GM12801 (cell line): Measurements from ENCODE around the gene TMEM60.

Source experiments
- CTCF ChIP-seq: IDR thresholded peaks from one replicate; pipeline ENCODE4 v1.5.1; 2011; ENCODE audit warnings: control low read depth; ENCODE audit not compliant: insufficient read length; ENCODE audit errors: extremely low read depth

TMEM60 gene, protein sequence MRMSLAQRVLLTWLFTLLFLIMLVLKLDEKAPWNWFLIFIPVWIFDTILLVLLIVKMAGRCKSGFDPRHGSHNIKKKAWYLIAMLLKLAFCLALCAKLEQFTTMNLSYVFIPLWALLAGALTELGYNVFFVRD

DNA sequence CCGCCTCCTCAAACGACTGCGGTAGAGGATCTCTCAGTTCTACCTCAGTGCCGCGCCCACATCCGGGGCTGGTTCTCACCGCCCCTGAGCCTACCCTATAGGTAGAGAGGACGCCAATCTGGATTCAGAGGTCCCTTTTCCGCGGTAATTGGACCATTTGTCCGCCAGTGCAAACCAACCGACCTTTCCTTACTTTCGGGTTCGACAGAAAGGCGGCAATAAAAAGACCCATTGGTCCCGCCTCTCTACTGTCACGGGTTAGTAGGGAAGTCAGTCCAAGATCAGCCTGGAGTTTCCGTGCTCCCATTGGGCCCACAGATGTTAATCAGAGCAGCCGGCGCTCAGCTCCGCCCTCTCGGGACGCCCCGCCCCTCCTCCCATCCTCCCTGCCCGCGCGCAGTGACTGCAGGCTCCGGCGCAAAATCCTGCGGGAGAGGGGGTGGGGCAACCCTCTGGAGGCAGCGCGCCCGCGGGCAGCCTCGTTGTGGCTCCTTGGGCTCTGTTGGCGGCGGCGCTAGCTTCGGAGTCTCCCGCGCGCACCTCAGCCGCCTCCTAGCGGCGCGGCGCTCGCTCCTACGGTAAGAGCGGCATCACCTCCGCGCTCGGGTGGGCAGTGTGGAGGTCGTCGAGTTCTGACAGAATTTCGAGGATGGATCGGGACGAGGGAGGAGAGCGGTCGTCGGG, at the start of gene TMEM60, which contains the start of gene PHTF2:
TSS of gene TMEM60 (minus strand) at position 41 of the 684 bp plus-strand sequence. CDS start 4,061 bp downstream, outside the sequence.
TSS of gene PHTF2 (plus strand) at position 380 of the 684 bp plus-strand sequence.
- TF ChIP-seq CTCF = no peak

DNA sequence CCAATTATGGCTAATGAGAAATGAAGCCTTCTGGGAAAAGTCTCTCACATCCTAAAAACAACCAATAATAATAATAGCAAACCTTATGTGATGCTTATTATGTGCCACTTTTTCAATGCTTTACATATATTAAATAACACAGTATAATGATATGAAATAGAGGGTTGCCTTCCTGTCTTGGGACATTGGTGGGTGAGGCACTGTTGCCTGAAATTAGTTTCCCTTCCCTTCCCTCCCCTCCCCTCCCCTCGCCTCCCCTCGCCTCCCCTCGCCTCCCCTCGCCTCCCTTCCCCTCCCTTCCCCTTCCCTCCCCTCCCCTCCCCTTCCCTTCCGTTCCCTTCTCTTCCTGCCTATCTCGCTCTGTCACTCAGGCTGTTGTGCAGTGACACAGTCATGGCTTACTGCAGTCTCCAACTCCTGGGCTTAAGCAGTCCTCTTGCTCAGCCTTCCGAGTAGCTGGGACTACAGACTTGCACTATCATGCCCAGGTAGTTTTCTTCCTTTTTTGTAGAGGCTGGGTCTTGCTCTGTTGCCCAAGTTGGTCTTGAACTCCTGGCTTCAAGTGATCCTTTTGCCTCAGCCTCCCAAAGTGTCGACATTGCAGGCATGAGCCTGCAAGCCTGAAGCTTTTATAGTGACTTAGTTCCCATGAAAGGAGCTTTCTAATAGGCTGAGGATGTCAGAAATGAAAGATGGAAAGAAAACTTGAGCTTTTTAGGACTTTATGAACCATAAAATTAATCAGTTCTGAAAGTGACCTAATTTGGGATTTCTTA, 48.3 kb upstream of the TMEM60 start:
- no peak for TF ChIP-seq CTCF

DNA sequence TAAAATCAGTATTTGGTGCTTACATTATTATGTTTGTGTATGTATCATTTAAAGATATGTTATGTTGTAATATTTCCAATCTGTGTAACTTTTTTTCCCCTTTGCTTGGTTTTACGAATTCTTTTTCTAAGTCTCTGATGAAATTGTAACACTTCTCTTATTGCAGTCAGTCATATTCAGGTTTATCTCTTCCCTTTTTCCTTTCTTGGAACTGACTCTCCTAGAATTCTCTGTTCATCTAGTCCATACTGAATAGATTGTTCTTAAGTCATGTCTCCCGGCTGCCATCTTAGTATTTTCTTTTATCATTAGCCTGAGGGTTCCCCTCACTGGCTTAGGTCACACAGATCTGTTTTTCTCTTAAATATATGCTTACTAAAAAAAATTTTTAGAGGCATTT, 45.0 kb upstream of the TMEM60 start:
- no peak for TF ChIP-seq CTCF

- no peak for TF ChIP-seq CTCF
These were observed 41.7 kb upstream of the TMEM60 start for GRCh38 chr7:77839919-77840318.

DNA sequence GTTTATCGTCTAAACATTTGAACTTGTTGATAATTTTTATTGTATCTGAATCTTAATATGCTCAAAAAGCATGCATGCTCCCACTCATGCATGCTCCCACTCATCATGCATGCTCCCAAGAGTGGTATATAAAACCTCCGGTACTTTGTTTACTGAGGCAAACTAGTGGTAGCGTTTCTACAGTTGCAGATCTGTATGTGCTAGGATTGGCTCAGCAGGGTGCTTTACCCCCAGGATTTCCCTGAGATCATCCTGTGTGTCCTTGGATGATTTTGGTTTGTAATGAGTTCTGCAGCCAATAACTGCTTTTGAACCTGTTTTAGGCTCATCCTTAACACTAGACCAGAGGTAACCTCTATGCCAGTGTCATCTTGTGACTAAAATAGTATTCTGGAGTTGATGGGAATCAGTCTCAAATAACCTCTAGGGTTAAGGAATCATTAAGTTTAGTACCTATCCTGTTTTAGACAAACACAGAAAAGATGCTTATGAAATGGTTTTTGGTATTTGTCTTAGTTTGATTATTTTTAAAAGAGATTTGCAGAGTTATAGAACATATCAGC, 40.8 kb upstream of the TMEM60 start:
- no peak for TF ChIP-seq CTCF

DNA sequence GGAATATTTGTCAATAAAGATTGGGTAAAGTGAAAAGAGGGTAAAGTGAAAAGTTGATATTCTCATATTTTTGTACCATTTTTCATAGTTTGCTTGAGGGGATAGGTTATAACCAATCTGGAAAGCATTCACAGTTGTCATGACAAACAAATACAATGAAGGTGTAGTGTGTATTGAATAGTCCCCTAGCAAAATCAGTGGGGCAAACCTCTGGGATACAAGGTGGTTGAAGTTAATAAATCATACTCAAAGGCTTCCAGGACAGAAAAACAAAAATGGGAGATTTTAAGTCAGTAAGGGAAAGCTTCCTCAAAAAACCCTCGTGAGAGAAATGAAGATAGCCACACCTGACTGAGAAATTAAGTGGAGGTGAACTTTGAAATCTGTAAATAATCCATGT, 39.7 kb upstream of the TMEM60 start:
- no peak for TF ChIP-seq CTCF

DNA sequence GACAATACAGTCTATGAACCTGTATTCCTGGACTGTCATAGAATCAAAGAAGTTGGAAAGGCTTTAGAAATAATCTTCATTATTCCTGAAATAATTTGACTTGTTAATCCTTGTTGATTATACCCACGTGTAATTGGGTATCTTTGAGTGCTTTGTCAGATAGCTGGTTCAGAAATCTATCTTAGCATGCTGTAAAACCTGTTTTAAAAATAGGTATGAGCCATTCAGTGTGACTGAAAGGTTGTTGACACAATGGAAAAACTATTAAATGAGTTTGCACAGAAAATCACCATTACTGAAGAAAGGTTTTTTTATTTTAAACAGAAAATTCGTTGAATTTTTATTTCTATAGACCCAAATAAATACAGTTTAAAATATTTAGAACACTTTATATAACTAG, 39.0 kb upstream of the TMEM60 start:
- TF ChIP-seq CTCF = no peak
